NCI-H510A treated with DMSO at 0.1 percent for 48 hours (cell line): Measurements from ENCODE around the gene STRA6.

ENCODE experiments used
- DNase-seq: peaks from one replicate; lab custom pipeline; 2025; lab: John Stamatoyannopoulos, UW

STRA6 gene, protein sequence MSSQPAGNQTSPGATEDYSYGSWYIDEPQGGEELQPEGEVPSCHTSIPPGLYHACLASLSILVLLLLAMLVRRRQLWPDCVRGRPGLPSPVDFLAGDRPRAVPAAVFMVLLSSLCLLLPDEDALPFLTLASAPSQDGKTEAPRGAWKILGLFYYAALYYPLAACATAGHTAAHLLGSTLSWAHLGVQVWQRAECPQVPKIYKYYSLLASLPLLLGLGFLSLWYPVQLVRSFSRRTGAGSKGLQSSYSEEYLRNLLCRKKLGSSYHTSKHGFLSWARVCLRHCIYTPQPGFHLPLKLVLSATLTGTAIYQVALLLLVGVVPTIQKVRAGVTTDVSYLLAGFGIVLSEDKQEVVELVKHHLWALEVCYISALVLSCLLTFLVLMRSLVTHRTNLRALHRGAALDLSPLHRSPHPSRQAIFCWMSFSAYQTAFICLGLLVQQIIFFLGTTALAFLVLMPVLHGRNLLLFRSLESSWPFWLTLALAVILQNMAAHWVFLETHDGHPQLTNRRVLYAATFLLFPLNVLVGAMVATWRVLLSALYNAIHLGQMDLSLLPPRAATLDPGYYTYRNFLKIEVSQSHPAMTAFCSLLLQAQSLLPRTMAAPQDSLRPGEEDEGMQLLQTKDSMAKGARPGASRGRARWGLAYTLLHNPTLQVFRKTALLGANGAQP

GRCh38 chr15:74202452-74203401 is at the start of gene STRA6:
TSS of gene STRA6 (minus strand) at chr15:74202787. CDS start at chr15:74202267, 520 bp downstream.
- peak; percentile 40 for DNase-seq

DNA sequence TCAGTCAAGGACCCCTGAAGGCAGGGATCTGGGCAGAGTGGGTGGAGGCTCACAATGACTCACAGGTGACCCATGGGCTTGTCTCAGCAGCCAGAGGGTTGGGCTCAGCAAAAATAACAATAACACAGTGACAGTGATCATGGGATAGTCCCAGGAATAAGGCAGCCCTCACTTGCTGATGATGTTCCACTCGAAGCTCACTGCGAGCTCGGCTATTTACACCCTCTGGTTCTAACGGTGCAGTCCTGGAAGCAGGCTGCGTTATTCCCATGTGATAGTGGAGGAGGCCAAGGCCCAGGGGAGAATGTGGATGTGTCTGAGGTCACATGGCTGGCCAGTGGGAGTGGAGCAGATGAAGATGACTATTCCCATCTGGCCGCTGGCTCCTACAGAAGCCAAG is 49.7 kb upstream of the STRA6 start:
- no peak for DNase-seq

GRCh38 chr15:74251131-74251811 is 48.7 kb upstream of the STRA6 start:
- no peak for DNase-seq

- no peak for DNase-seq
These were observed 47.7 kb upstream of the STRA6 start for GRCh38 chr15:74250266-74250665.

GRCh38 chr15:74245342-74245931 is 42.9 kb upstream of the STRA6 start:
- peak; percentile 62 for DNase-seq

GRCh38 chr15:74244822-74245341 is 42.3 kb upstream of the STRA6 start:
- DNase-seq, result no peak

DNA sequence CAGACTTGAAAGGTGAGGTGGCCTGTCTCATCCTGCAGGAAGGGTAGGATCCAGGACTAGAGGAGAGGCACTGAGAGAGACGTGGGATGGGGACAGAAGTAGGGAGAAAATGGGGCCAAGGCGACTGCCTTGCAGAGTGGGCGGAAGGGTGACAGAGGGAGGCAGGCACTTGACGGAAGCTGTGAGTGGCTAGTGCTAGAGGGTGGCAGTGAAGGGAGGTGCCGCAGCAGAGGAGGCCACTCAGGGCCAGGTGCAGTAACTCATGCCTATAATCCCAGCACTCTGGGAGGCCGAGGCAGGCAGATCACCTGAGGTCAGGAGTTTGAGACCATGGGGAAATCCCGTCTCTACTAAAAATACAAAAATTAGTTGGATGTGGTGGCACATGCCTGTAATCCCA is 40.8 kb upstream of the STRA6 start:
- peak; percentile 80 for DNase-seq

- DNase-seq, result no peak
These were observed 40.0 kb upstream of the STRA6 start for GRCh38 chr15:74242441-74243185.

DNA sequence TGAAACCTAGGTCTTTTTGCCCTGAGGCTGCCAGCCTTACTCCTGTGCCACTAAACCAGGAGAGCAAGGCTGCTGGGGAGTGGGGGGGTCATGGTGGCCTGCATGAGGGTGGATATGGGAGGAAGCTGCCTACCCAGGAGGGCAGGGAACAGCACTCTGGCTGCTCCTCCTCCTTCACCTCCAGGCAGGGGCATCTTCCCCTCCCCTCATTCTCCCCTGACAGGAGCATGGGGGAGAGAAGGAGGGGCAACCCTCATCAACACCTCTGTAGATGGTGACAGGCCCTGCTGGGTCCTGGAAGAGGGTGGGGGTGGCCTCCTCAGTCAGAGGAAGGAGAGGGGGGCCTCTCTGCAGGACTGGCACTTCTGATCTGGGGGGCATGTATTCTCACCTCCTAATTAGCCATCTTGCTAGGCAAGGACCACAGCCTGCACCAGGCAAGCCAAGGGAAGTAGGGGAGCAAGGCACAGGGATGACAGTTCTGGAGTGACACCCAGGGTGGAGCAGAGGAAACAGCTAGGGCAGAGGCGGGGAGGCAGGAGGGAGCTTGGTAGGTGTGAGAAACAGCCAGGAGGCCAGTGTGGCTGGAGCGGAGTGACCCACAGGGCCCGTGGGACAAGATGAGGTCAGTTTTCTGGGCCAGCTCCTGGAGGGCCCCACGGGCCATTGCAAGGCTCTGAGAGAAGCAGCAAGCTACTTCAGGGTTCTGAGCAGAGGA is 38.5 kb upstream of the STRA6 start:
- DNase-seq, result no peak

DNA sequence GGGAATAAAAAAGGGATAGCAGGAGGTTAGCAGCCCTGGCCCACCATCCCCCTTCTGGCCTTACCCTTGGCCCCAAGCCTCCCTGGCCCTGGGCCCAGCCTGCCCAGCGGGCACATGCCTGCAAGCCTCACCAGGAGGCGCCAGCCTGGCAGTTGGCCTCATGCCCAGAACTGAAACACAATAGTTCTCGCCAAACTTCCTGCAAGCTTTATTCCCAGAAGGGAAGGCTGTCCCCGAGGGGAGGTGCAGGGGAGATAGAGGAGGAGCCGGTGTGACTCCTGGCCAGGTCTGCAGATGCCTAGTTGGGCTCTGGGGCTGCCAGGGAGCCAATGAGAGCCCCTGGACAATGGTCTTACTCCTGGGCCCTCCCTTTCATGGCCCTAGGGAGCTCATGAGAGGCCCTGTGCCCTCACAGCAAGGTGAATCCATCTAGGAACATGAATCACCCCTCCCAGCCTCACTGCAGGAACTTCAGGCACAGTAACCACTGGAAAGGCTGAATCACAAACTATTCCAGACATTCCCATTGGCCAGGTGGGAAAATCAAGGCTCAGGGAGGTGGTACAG is 37.5 kb upstream of the STRA6 start:
- peak; percentile 91 for DNase-seq

- peak; percentile 57 for DNase-seq
These were observed 36.6 kb upstream of the STRA6 start for GRCh38 chr15:74239051-74239705.

GRCh38 chr15:74235962-74236361 is 33.4 kb upstream of the STRA6 start, which contains the start of gene CCDC33:
TSS of gene CCDC33 (plus strand) at chr15:74236326. CDS start at chr15:74236720, 394 bp downstream.
- DNase-seq, result peak; percentile 95

DNA sequence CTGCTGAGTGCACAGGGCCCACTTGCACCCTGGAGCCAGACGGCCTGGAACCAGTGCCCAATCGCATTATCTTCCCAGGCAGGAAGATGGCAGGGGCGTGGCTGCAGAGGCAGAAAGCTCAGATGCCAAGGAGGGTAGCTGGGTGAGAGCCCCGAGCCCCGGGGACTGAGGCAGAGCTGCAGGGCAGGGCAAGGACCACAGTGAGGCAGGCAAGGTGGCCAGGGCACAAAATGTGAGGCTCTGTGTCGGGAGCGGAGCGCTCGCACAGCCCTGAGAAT is 31.9 kb upstream of the STRA6 start:
- peak; percentile 23 for DNase-seq

GRCh38 chr15:74233851-74234597 is 31.4 kb upstream of the STRA6 start:
- no peak for DNase-seq

GRCh38 chr15:74233373-74233772 is 30.8 kb upstream of the STRA6 start:
- no peak for DNase-seq

GRCh38 chr15:74231475-74231874 is 28.9 kb upstream of the STRA6 start:
- DNase-seq, result no peak

GRCh38 chr15:74229686-74230085 is 27.1 kb upstream of the STRA6 start:
- DNase-seq, result no peak

GRCh38 chr15:74228723-74229081 is 26.1 kb upstream of the STRA6 start:
- peak; percentile 48 for DNase-seq
